Neural cell (in vitro differentiated cells): ENCODE measurements around the gene SYTL4. TPM values are rescaled to one million over a fixed set of nuclear protein-coding genes. Genes with fewer than 3 reads are reported as not detected.

Source experiments
- H2AFZ ChIP-seq: fragments of 200-600, 300-800 bp; sonication (generic), shearing (Covaris generic); 2 replicates; pipeline ENCODE4 v1.6.0; 2014; ENCODE audit warnings: low read depth, mild to moderate bottlenecking, antibody characterized with exemption, low read length, moderate library complexity
- H3F3A ChIP-seq: fragments of 200-600 bp; shearing (Covaris generic); 2 replicates; pipeline ENCODE4 v1.6.1; 2016; ENCODE audit warnings: mild to moderate bottlenecking, moderate library complexity, mixed read lengths, antibody characterized with exemption, low read length; ENCODE audit not compliant: insufficient read depth, poor library complexity, severe bottlenecking
- H3K27ac ChIP-seq: fragments of 200-600, 300-800 bp; sonication (generic), shearing (Covaris generic); 2 replicates; pipeline ENCODE4 v1.5.1; 2014; ENCODE audit warnings: mild to moderate bottlenecking, low read length, moderate library complexity
- H3K27me3 ChIP-seq: fragments of 300-800, 200-600 bp; sonication (generic), shearing (Covaris generic); 2 replicates; pipeline ENCODE4 v1.6.0; 2014; ENCODE audit warnings: mild to moderate bottlenecking, low read depth, low read length, moderate library complexity; ENCODE audit not compliant: insufficient read depth
- H3K36me3 ChIP-seq: fragments of 300-800, 200-600 bp; sonication (generic), shearing (Covaris generic); 2 replicates; pipeline ENCODE4 v1.5.1; 2014; ENCODE audit warnings: mild to moderate bottlenecking, antibody characterized with exemption, low read length, moderate library complexity; ENCODE audit not compliant: insufficient read depth
- H3K4me2 ChIP-seq: fragments of 300-800, 200-600 bp; sonication (generic), shearing (Covaris generic); 2 replicates; pipeline ENCODE4 v1.6.0; 2014; ENCODE audit warnings: mild to moderate bottlenecking, low read length
- H3K4me3 ChIP-seq: fragments of 300-800, 200-600 bp; sonication (generic), shearing (Covaris generic); 2 replicates; pipeline ENCODE4 v1.5.1; 2014; ENCODE audit warnings: mild to moderate bottlenecking, low read length, moderate library complexity
- H3K79me2 ChIP-seq: fragments of 200-600 bp; shearing (Covaris generic); replicated peaks from 2 replicates; pipeline ENCODE4 v1.6.0; 2014; ENCODE audit warnings: mild to moderate bottlenecking, low read length, moderate library complexity; ENCODE audit not compliant: insufficient read depth
- H3K9ac ChIP-seq: fragments of 300-800, 200-600 bp; sonication (generic), shearing (Covaris generic); 2 replicates; pipeline ENCODE4 v1.6.1; 2016; ENCODE audit warnings: mild to moderate bottlenecking, low read length, mixed read lengths
- H3K9me2 ChIP-seq: fragments of 200-600 bp; shearing (Covaris generic); 2 replicates; pipeline ENCODE4 v1.6.1; 2016; ENCODE audit warnings: mild to moderate bottlenecking, low read length, mixed read lengths; ENCODE audit not compliant: insufficient read depth
- H3K9me3 ChIP-seq: fragments of 200-600, 300-800 bp; sonication (generic), shearing (Covaris generic); 2 replicates; pipeline ENCODE4 v1.6.1; 2016; ENCODE audit warnings: mild to moderate bottlenecking, mixed run types, low read length, moderate library complexity, mixed read lengths
- H4K20me1 ChIP-seq: fragments of 200-600 bp; shearing (Covaris generic); 2 replicates; pipeline ENCODE4 v1.6.1; 2016; ENCODE audit warnings: mild to moderate bottlenecking, mixed run types; ENCODE audit not compliant: insufficient read depth
- EP300 ChIP-seq: fragments of 450-650 bp; conservative IDR thresholded peaks from 2 replicates; pipeline ENCODE4 v1.6.1; 2014; ENCODE audit warnings: antibody characterized with exemption, mild to moderate bottlenecking, moderate library complexity; ENCODE audit not compliant: poor library complexity, severe bottlenecking
- EZH2 ChIP-seq: fragments of 200-600, 300-800 bp; shearing (Covaris generic), sonication (generic); IDR thresholded peaks from 2 replicates; pipeline ENCODE4 v1.6.1; 2014; ENCODE audit warnings: antibody characterized with exemption, low read length, borderline replicate concordance, mild to moderate bottlenecking; ENCODE audit not compliant: insufficient read depth, poor library complexity, severe bottlenecking
- RAD21 ChIP-seq: fragments of 450-650 bp; conservative IDR thresholded peaks from 2 replicates; pipeline ENCODE4 v1.6.1; 2014; ENCODE audit warnings: antibody characterized with exemption, mild to moderate bottlenecking, moderate library complexity
- SMC3 ChIP-seq: fragments of 450-650 bp; conservative IDR thresholded peaks from 2 replicates; pipeline ENCODE4 v1.6.1; 2014; ENCODE audit warnings: antibody characterized with exemption, mild to moderate bottlenecking, moderate library complexity; ENCODE audit not compliant: poor library complexity
- polyA plus RNA-seq: library from polyadenylated mRNA; depleted of rRNA; stranded (reverse); fragments of >200 nt; gene quantifications from 2 replicates; pipeline ENCODE4 v1.2.3, GENCODE V29; 2014
- TF ChIP-seq, protein P1 (sequence below): IDR thresholded peaks from 2 replicates; pipeline ENCODE4 v1.6.1; 2012; ENCODE audit warnings: borderline replicate concordance

SYTL4 gene
- polyA plus RNA-seq, 1 donor from 2014 or later: 0.11 TPM

DNA sequence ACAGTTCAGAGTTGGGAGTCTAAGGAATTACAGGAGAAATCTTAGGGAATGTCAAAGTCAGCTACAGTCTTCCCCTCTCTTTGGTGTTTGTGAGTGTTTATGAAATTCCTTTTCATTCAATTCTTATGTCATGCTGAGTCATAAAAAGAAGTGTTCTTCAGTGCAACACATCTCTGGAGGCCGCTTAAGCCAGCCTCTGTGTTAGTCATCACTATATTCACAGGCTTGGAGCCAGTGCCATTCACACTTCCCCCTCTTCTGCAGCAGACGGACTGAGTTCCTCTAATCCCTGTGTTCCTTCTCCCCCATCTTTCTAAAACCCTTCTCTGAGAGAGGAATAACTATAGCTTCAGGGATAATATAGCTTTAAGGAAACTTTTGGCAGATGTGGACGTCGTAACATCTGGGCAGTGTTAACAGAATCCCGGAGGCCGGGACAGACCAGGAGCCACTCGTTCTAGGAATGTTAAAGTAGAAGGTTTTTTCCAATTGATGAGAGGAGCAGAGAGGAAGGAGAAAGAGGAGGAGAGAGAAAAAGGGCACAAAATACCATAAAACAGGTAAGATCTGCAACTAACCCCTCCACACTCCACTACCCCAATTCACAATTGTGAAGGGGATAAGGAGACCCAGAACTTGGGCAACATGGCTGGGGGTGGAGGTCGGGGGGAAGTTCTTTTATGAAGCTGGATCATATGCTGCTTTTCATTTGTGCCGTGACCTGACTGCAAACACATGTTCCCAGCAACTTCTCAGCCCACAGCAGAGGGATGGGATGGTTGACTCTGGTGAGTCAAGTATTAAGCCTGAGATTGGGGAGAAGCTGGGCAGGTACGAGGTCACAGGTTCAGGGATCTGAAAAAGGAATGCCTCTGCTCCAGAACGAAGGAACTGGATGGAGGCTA lies 87.7 kb downstream of the SYTL4 start, which contains the start of gene SRPX2:
Gene SRPX2, plus strand, starts transcription at position 244 of the 905 bp plus-strand sequence. CDS start 2,124 bp downstream, outside the sequence.
- Histone ChIP-seq H3K9me2 (no peaks in the 10 kb centered on the region), H3K4me3 (no peak within 1 kb of the TSS), H3K9me3 (no peaks in the 10 kb centered on the region), H2AFZ (no peak within 1 kb of the TSS), H3F3A (no peaks in the 10 kb centered on the region), H3K27me3 (no peaks in the 10 kb centered on the region), H3K9ac (no peak within 1 kb of the TSS), H3K27ac (no peak within 1 kb of the TSS), H3K79me2 (no peaks in the 10 kb centered on the region), H4K20me1 (no peaks in the 10 kb centered on the region), H3K4me2 (no peak within 1 kb of the TSS), H3K36me3 (no peaks in the 10 kb centered on the region)
- TF ChIP-seq EZH2 (no peak), EP300 (no peak)

DNA sequence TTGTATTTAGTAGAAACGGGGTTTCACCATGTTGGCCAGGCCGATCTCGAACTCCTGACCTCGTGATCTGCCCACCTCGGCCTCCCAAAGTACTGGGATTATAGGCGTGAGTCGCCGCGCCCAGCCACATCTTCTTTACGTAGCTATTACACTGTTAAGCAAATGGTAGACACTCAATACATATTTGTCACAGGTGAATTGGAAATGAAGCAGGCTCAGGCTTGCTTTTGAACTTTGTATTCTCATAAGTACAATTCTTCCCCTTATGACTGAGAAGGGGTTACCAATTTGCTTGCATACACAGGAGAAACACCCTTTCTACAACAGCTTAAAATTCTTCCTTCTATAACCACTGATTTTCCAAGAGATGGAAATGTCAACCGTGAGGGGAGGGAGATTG lies 88.7 kb downstream of the SYTL4 start:
- Histone ChIP-seq H4K20me1 (no peaks in the 10 kb centered on the region), H3K36me3 (no peaks in the 10 kb centered on the region), H3K4me2 (no peak overlapping the region), H3K9me3 (no peaks in the 10 kb centered on the region), H3K27me3 (no peaks in the 10 kb centered on the region), H3K4me3 (no peak overlapping the region), H3K27ac (no peak overlapping the region), H3K9ac (no peak overlapping the region), H2AFZ (no peak overlapping the region), H3K9me2 (no peaks in the 10 kb centered on the region), H3K79me2 (no peaks in the 10 kb centered on the region), H3F3A (no peaks in the 10 kb centered on the region)
- TF ChIP-seq, protein P1, sequence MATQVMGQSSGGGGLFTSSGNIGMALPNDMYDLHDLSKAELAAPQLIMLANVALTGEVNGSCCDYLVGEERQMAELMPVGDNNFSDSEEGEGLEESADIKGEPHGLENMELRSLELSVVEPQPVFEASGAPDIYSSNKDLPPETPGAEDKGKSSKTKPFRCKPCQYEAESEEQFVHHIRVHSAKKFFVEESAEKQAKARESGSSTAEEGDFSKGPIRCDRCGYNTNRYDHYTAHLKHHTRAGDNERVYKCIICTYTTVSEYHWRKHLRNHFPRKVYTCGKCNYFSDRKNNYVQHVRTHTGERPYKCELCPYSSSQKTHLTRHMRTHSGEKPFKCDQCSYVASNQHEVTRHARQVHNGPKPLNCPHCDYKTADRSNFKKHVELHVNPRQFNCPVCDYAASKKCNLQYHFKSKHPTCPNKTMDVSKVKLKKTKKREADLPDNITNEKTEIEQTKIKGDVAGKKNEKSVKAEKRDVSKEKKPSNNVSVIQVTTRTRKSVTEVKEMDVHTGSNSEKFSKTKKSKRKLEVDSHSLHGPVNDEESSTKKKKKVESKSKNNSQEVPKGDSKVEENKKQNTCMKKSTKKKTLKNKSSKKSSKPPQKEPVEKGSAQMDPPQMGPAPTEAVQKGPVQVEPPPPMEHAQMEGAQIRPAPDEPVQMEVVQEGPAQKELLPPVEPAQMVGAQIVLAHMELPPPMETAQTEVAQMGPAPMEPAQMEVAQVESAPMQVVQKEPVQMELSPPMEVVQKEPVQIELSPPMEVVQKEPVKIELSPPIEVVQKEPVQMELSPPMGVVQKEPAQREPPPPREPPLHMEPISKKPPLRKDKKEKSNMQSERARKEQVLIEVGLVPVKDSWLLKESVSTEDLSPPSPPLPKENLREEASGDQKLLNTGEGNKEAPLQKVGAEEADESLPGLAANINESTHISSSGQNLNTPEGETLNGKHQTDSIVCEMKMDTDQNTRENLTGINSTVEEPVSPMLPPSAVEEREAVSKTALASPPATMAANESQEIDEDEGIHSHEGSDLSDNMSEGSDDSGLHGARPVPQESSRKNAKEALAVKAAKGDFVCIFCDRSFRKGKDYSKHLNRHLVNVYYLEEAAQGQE: no peak
- TF ChIP-seq SMC3 (no peak), RAD21 (no peak)

- H3F3A ChIP-seq: no peaks in the 10 kb centered on the region
- H3K4me2 ChIP-seq: no peak overlapping the region
- no peaks in the 10 kb centered on the region for H3K9me3 ChIP-seq
- TF ChIP-seq, protein P1: no peak
- H2AFZ ChIP-seq: no peak overlapping the region
- no peaks in the 10 kb centered on the region for H3K36me3 ChIP-seq
- H3K27ac ChIP-seq: no peak overlapping the region
- H3K4me3 ChIP-seq: no peak overlapping the region
- no peaks in the 10 kb centered on the region for H3K27me3 ChIP-seq
- no peak overlapping the region for H3K9ac ChIP-seq
- no peaks in the 10 kb centered on the region for H4K20me1 ChIP-seq
- no peaks in the 10 kb centered on the region for H3K79me2 ChIP-seq
- no peaks in the 10 kb centered on the region for H3K9me2 ChIP-seq
Measured at GRCh38 chrX:100642290-100642689, 89.6 kb downstream of the SYTL4 start.
